Right lobe of liver (tissue), 4 donors: Measurements from ENCODE around the gene TMEM18.

Experiments
- CTCF ChIP-seq, 4 donors: fragments of 200-600 bp in 3 of 4; fragments of 450-650 bp in 1 of 4; IDR thresholded peaks; one replicate each; pipeline versions ENCODE4 v1.5.1 to v1.8.0; 2016 to 2022; ENCODE audit warnings: antibody characterized with exemption in 4 of 4, mild to moderate bottlenecking in 2 of 4
- POLR2A ChIP-seq: fragments of 450-650 bp; IDR thresholded peaks from one replicate; pipeline ENCODE4 v1.6.1; 2017; ENCODE audit warnings: antibody characterized with exemption, mild to moderate bottlenecking
- donor health status: DM: no; HTN: no; CAD: no.
- donor health status: DM: no; HTN: no; CAD: no.
- donor health status: DM: no; HTN: yes; CAD: no.

- TF ChIP-seq CTCF (IDR thresholded peaks at IDR 0.05) (no peak), POLR2A (no peak)
Observed at GRCh38 chr2:660029-660428, 17.2 kb downstream of the TMEM18 start.
